HG03575 (cell line): ENCODE data around the gene CLASP2.
"Not testable (repeated sequence)": the region's sequence is repeated elsewhere in the genome, so short reads cannot be mapped to it uniquely, and the experiment has no call there.

Experiments used
- ATAC-seq: cut with Tn5 transposase; IDR thresholded peaks from one replicate; pipeline ENCODE4 v1.9.1; 2021; ENCODE audit not compliant: unreplicated experiment, insufficient number of reproducible peaks, low FRiP score; ENCODE audit errors: extremely low read depth

The CLASP2 gene

GRCh38 chr3:33717866-33718594 is at the start of gene CLASP2:
Gene CLASP2 (minus strand): TSS chr3:33718254. CDS start chr3:33718002, 252 bp downstream.
- ATAC-seq = peak; percentile 61

GRCh38 chr3:33758864-33759263 is 40.8 kb upstream of the CLASP2 start:
- ATAC-seq = no peak

- no peak for ATAC-seq
Measured at GRCh38 chr3:33758281-33758680, 40.2 kb upstream of the CLASP2 start.

GRCh38 chr3:33754391-33754790 is 36.3 kb upstream of the CLASP2 start:
- ATAC-seq = not testable (repeated sequence)

GRCh38 chr3:33751336-33751735 is 33.3 kb upstream of the CLASP2 start:
- ATAC-seq = no peak

GRCh38 chr3:33750211-33750548 is 32.1 kb upstream of the CLASP2 start:
- no peak for ATAC-seq

- no peak for ATAC-seq
Measured at GRCh38 chr3:33749546-33750210, 31.6 kb upstream of the CLASP2 start.

- no peak for ATAC-seq
Measured at GRCh38 chr3:33746416-33747116, 28.5 kb upstream of the CLASP2 start.

GRCh38 chr3:33737146-33737545 is 19.1 kb upstream of the CLASP2 start:
- no peak for ATAC-seq

GRCh38 chr3:33732394-33732793 is 14.3 kb upstream of the CLASP2 start:
- no peak for ATAC-seq

- ATAC-seq = no peak
Measured at GRCh38 chr3:33729993-33730392, 11.9 kb upstream of the CLASP2 start.

GRCh38 chr3:33724256-33724655 is 6.2 kb upstream of the CLASP2 start:
- ATAC-seq = no peak

GRCh38 chr3:33722626-33723370 is 4.7 kb upstream of the CLASP2 start:
- no peak for ATAC-seq

GRCh38 chr3:33722191-33722590 is 4.1 kb upstream of the CLASP2 start:
- ATAC-seq = no peak

- no peak for ATAC-seq
Measured at GRCh38 chr3:33718595-33718907, 497 bp upstream of the CLASP2 start.

GRCh38 chr3:33717616-33717865 is 513 bp downstream of the CLASP2 start:
- ATAC-seq = no peak

- no peak for ATAC-seq
Measured at GRCh38 chr3:33716227-33716626, 1.8 kb downstream of the CLASP2 start.

- ATAC-seq = no peak
Measured at GRCh38 chr3:33711100-33711499, 7.0 kb downstream of the CLASP2 start.

GRCh38 chr3:33706056-33706455 is 12.0 kb downstream of the CLASP2 start:
- no peak for ATAC-seq

- ATAC-seq = no peak
Measured at GRCh38 chr3:33704891-33705290, 13.2 kb downstream of the CLASP2 start.
